SK-MEL-5 (cell line): ENCODE measurements around the gene ITGB4. TPM values are rescaled to one million over a fixed set of nuclear protein-coding genes. Genes with fewer than 3 reads are reported as not detected.
"Not testable (repeated sequence)": the region's sequence is repeated elsewhere in the genome, so short reads cannot be mapped to it uniquely, and the experiment has no call there.

Experiments
- DNase-seq: peaks from one replicate; pipeline ENCODE4 v3.0.0-alpha.2; 2016; ENCODE audit warnings: low read depth, low spot score
- in situ Hi-C: cut with HindIII; loops from 2 replicates; pipeline ENCODE4 v1.10.0; 2016; ENCODE audit warnings: low sequenced_read_pairs, high pct_unique_total_duplicates, low pct_unique_long_range_greater_than_20kb
- total RNA-seq: library from RNA; depleted of rRNA; stranded (reverse); fragments of >200 nt; shearing (Covaris generic); gene quantifications from 2 replicates; pipeline ENCODE4 v1.2.3, GENCODE V29; 2014

ITGB4 gene
- total RNA-seq, 1 experiment from 2014 or later: 0.05 TPM

DNA sequence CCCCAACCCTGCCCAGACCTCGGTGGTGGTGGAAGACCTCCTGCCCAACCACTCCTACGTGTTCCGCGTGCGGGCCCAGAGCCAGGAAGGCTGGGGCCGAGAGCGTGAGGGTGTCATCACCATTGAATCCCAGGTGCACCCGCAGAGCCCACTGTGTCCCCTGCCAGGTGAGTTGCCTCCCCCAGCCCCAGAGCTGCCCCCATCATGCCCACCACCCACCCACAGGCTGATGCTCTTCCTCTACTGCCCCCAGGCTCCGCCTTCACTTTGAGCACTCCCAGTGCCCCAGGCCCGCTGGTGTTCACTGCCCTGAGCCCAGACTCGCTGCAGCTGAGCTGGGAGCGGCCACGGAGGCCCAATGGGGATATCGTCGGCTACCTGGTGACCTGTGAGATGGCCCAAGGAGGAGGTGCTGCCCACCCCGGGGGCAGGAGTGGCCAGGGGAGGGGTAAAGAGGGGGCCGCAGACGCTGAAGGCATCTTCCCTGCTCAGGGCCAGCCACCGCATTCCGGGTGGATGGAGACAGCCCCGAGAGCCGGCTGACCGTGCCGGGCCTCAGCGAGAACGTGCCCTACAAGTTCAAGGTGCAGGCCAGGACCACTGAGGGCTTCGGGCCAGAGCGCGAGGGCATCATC lies 35.3 kb downstream of the ITGB4 start:
- no peak for DNase-seq
- in situ Hi-C loops: no loop called here

GRCh38 chr17:75757086-75757681 lies 35.9 kb downstream of the ITGB4 start:
- in situ Hi-C loops: no loop called here
- DNase-seq: no peak

DNA sequence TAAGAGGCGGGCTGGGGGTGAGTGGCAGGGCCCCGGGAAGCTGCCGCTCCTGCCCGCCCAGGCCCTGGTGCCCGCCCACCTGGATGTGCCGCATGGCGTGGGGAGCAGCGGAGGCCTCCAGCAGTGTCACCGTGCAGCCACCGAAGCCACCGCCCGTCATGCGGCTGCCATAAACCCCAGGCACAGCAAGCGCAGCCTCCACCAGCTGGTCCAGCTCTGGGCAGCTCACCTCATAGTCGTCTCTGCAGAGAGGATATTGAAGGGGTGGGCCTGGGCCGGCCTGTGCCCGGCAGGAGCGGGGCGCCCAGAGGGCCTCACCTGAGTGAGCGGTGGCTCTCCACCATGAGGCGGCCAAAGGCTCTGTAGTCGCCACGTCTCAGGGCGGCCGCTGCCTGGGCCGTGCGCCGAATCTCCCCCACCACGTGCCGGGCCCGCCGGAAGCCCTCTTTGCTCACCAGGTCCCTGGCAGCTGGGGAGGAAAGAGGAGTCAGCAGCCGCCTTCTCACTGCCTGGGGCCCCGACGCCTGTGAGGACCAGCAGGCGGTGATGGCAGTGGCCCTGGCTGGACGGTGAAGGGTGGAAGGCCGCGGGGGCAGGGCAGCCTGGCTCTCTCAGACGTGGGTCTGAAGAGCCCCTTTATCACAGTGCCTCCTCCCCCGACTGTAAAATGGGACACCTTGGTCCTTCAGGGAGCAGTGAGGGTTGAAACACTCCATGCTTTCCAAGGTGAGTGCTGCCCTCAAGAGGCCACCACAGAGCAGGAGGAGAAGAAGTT lies 37.1 kb downstream of the ITGB4 start:
- DNase-seq: no peak
- in situ Hi-C loops: no loop called here

- in situ Hi-C loops: no loop called here
- no peak for DNase-seq
These were observed 38.2 kb downstream of the ITGB4 start for GRCh38 chr17:75759457-75759856.

GRCh38 chr17:75759978-75760640 lies 38.9 kb downstream of the ITGB4 start:
- DNase-seq, in situ Hi-C loops: not testable (repeated sequence)

- no peak for DNase-seq
These were observed 41.4 kb downstream of the ITGB4 start for GRCh38 chr17:75762513-75763268.

DNA sequence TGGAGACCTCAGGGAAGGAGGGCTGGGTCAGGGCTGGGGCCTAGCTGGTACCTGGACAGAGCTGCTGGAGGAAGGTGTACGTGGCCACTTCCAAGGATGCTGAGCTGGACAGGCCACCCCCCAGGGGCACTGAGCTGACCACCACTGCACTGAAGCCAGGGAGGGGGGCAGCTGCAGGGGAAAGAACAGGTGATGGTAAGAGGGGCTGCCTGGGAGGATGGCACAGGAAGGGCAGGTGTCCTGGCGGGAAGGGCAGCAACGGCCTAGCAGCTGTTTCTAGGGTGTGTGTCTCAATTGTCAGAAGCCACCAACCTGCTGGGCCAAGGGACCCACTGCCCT lies 42.0 kb downstream of the ITGB4 start:
- in situ Hi-C loops: no loop called here
- DNase-seq: no peak

More at GRCh38 chr17:75762513-75763268, 41.4 kb downstream of the ITGB4 start:
- in situ Hi-C loops: no loop called here

DNA sequence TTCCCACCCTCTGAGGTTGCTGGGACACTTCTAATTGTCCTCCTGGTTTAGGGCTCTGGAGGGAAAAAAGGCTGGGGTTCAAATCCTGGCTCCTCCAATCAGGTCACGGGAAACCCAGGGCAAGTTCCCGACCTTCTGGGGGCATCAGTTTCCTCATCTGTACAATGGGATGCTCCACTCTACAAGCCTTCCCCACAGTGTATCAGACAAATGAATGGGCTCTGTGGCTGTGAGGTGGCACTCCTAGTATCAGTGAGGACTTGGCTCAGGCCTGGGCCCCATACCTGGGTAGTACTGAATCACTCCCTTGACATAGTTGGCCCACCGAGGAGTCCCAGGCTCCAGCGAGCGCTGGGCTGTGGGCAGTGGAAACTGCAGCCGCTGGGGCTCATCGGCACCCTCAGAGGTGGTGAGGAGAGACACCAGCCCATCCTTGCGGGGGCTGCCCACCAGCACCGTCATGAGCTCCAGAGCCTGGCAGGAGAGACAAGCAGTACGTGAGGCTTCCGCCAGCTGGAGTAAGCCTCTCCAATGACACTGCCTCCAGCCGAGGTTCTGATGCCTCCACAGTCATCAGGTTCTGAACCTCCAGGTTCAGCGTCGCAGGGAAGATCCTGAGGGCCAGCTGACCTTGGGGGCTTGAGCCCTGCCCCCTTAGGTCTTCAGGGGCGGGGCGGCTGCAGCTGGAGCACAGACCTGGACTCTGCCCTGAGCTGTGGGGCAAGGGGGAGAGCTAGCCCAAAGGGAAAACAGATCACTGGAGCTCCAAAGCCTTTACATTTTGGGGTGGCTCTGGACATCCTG lies 42.6 kb downstream of the ITGB4 start:
- no peak for DNase-seq
- in situ Hi-C loops: no loop called here

DNA sequence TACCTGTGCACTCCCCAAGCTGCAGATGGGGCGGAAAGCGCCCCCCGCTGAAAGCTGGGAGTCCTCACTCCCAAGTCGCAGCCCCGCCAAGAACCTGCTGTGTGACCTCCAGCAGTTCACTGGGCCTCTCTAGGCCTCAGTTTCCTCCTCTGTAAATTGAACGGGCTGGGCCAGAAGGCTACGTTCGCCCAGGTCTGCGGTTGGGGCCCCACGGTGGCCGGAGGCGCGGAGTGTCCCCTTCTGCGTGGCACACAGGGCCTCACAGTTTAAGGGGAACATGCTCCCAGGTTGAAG lies 43.1 kb downstream of the ITGB4 start:
- no peak for DNase-seq
- in situ Hi-C loops: no loop called here

GRCh38 chr17:75764711-75765421 lies 43.6 kb downstream of the ITGB4 start, which contains the start of gene GALK1:
GALK1 (minus strand) TSS chr17:75765192; CDS start chr17:75765136, 56 bp downstream.
- in situ Hi-C loops: no loop called here
- peak; percentile 67 for DNase-seq

DNA sequence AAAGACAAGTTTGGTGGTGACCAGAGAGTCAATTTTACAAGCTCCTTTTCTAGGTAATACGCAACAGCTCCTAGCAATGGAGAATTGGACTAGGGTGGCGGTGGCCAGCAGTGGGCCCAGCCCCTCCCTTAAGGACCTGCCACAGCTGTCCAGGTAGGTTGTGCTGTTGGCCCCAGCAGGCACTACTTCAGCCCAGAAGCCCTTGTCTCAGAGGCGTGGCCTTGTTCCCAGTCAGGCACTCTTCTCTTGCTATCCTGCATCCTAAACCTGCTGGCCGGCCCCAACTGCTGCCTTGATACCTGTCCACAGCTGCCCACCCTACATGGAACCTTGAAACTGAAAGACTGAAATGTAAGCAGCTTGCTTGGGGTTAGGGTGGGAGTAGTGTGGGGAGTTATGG lies 44.7 kb downstream of the ITGB4 start:
- in situ Hi-C loops: no loop called here
- DNase-seq: no peak

GRCh38 chr17:75767881-75768280 lies 46.6 kb downstream of the ITGB4 start:
- in situ Hi-C loops: no loop called here
- no peak for DNase-seq

DNA sequence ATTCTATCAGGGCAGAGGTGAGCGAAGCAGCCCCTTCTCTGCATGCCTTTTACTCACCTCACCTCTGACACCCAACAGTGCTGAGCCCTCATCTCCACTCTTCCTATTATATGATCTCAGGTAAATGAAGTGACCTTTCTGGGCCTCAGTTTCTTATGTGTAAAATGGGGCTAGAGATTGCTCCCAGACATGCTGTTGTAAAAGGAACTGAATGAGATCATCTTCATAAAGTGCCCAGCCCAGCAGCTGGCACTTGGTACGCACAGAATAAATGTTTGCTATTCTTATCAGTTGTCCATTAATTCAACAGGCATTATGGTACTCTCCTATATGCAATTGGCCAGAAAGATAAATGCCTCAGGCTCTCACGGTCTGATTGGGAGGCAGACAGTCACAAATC lies 48.3 kb downstream of the ITGB4 start:
- no peak for DNase-seq
- in situ Hi-C loops: no loop called here

DNA sequence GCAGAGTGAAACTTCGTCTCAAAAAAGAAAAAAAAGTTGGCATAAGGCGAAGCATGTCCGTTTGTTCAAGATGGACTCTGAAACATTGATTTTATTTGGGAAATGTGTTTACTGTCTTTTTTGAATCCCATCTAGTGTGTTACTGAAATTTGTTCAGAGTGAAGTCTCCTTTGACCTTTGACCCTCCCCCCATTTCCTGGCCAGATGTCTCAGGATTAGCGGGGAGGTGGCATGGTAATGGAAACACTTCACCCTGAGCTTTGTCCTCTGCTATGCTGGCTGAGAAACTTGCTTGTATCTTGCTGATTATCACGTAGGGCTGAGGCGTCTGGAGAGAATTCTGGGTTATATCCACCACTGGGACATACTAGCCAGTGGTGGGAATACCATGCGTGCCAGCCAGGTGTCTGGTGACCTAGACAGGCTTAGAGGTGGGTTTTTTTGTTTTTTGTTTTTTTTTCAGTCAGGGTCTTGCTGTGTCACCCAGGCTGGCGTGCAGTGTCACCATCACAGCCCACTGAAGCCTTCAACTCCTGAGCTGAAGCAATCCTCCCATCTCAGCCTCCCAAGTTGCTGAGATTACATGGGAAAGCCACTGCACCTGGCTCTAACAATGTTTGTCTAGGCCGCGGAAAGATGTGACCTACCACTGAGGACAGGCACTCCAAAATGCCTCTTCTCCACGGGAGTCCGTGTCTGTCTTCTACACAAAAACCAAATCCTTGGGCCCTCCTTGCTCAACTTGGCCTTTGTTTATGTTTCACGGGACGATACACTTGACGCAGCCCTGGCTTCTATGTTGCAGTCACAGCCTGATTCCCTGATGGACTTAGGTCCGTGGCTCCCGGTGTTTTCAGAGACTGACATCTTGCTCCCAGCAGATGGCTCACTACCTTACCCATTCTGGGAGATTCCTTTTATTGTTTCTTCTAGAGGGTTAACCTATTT lies 50.3 kb downstream of the ITGB4 start:
- in situ Hi-C loops: no loop called here
- DNase-seq: no peak

GRCh38 chr17:75773121-75773807 lies 52.0 kb downstream of the ITGB4 start:
- in situ Hi-C loops: no loop called here
- DNase-seq: no peak
